ENCODE results near the gene ARHGAP24. TPM values are rescaled to one million over a fixed set of nuclear protein-coding genes. Genes with fewer than 3 reads are reported as not detected.

ARHGAP24 gene
- total and polyA plus RNA-seq, 8 donors, result 22.0 to 35.0 (median 25.8) TPM

GRCh38 chr4:85762529-85762871 is 287.6 kb downstream of the ARHGAP24 start:
- no peaks in the 10 kb centered on the region for H3K36me3 ChIP-seq
- ATAC-seq, result peak; percentile 58
- H3K4me3 ChIP-seq, result no peak overlapping the region
- no peaks in the 10 kb centered on the region for H3K27me3 ChIP-seq
- H3K27ac ChIP-seq, result peak overlapping the region; percentile 40 to 69
- no peaks in the 10 kb centered on the region for H3K9me3 ChIP-seq
- peak in 1 of 4 donors; percentile 63 for DNase-seq
- H3K4me1 ChIP-seq, result peaks cover 5 to 11% of the 10 kb centered on the region in 2 donors
- intact Hi-C loops (cut with DNase I), result no loop called here
- TF ChIP-seq CTCF (IDR thresholded peaks at IDR 0.05), result no peak

GRCh38 chr4:85763202-85763601 is 288.3 kb downstream of the ARHGAP24 start:
- ATAC-seq (no peak), DNase-seq (no peak)
- peaks cover 5 to 11% of the 10 kb centered on the region in 2 donors for H3K4me1 ChIP-seq
- no peaks in the 10 kb centered on the region for H3K36me3 ChIP-seq
- intact Hi-C loops (cut with DNase I), result no loop called here
- H3K9me3 ChIP-seq, result no peaks in the 10 kb centered on the region
- no peak overlapping the region for H3K4me3 ChIP-seq
- H3K27me3 ChIP-seq, result no peaks in the 10 kb centered on the region
- TF ChIP-seq CTCF (IDR thresholded peaks at IDR 0.05), result no peak
- peak overlapping the region in 1 of 2 donors; percentile 40 for H3K27ac ChIP-seq

- no peak for TF ChIP-seq CTCF (IDR thresholded peaks at IDR 0.05)
- intact Hi-C loops (cut with DNase I), result no loop called here
- ATAC-seq, result no peak
Observed at GRCh38 chr4:85767649-85768048, 292.7 kb downstream of the ARHGAP24 start.

GRCh38 chr4:85769009-85769408 is 294.1 kb downstream of the ARHGAP24 start:
- no peaks in the 10 kb centered on the region for H3K4me1 ChIP-seq
- ATAC-seq, result no peak
- H3K4me3 ChIP-seq, result no peak overlapping the region
- no peaks in the 10 kb centered on the region for H3K27me3 ChIP-seq
- H3K36me3 ChIP-seq, result no peaks in the 10 kb centered on the region
- intact Hi-C loops (cut with DNase I), result no loop called here
- TF ChIP-seq CTCF (IDR thresholded peaks at IDR 0.05), result no peak
- no peaks in the 10 kb centered on the region for H3K9me3 ChIP-seq
- DNase-seq, result no peak
- no peak overlapping the region for H3K27ac ChIP-seq

More at GRCh38 chr4:85767649-85768048, 292.7 kb downstream of the ARHGAP24 start:
- Histone ChIP-seq H3K36me3 (no peaks in the 10 kb centered on the region), H3K27ac (no peak overlapping the region), H3K4me1 (no peaks in the 10 kb centered on the region), H3K9me3 (no peaks in the 10 kb centered on the region), H3K27me3 (no peaks in the 10 kb centered on the region), H3K4me3 (no peak overlapping the region)
- DNase-seq, result no peak

GRCh38 chr4:85772470-85772869 is 297.5 kb downstream of the ARHGAP24 start:
- no peaks in the 10 kb centered on the region for H3K27me3 ChIP-seq
- intact Hi-C loops (cut with DNase I), result no loop called here

More at GRCh38 chr4:85772470-85772869, 297.5 kb downstream of the ARHGAP24 start:
- DNase-seq (no peak), ATAC-seq (no peak)
- H3K4me1 ChIP-seq, result peaks cover 0 to 4% of the 10 kb centered on the region in 2 donors
- H3K4me3 ChIP-seq, result no peak overlapping the region
- no peak overlapping the region for H3K27ac ChIP-seq
- no peak for TF ChIP-seq CTCF (IDR thresholded peaks at IDR 0.05)
- no peaks in the 10 kb centered on the region for H3K9me3 ChIP-seq
- H3K36me3 ChIP-seq, result no peaks in the 10 kb centered on the region
